Stimulated activated CD4-positive, alpha-beta T cell treated with anti-CD3 and anti-CD28 coated beads, Interleukin-12 subunit alpha, Interleukin-12 subunit beta, amount 100 ng/mL, for 24 hours (primary cell): ENCODE results near the gene SPRYD4.
"Not testable (repeated sequence)": the region's sequence is repeated elsewhere in the genome, so short reads cannot be mapped to it uniquely, and the experiment has no call there.

Experiments used
- DNase-seq, 2 experiments: peaks; one replicate each; pipeline ENCODE4 v3.0.0-alpha.2; 2020; ENCODE audit warnings: low read depth in 2 of 2

The SPRYD4 gene

GRCh38 chr12:56468216-56469006 lies at the start of gene SPRYD4:
TSS of gene SPRYD4 (plus strand) at chr12:56468578. CDS start at chr12:56468592, 14 bp downstream.
- DNase-seq: peak; percentile 86 to 89

GRCh38 chr12:56420411-56420810 lies 48.0 kb upstream of the SPRYD4 start:
- DNase-seq: no peak

- no peak for DNase-seq
Measured at GRCh38 chr12:56425193-56425592, 43.2 kb upstream of the SPRYD4 start.

GRCh38 chr12:56425940-56426438 lies 42.4 kb upstream of the SPRYD4 start:
- no peak for DNase-seq

GRCh38 chr12:56431288-56431687 lies 37.1 kb upstream of the SPRYD4 start:
- no peak for DNase-seq

GRCh38 chr12:56431850-56432249 lies 36.5 kb upstream of the SPRYD4 start:
- no peak for DNase-seq

GRCh38 chr12:56434828-56435227 lies 33.5 kb upstream of the SPRYD4 start:
- no peak for DNase-seq

GRCh38 chr12:56437430-56438176 lies 30.8 kb upstream of the SPRYD4 start:
- no peak for DNase-seq

- DNase-seq: not testable (repeated sequence)
Measured at GRCh38 chr12:56443208-56443607, 25.2 kb upstream of the SPRYD4 start.

GRCh38 chr12:56448860-56449621 lies 19.3 kb upstream of the SPRYD4 start, which contains the start of gene TIMELESS:
TSS of gene TIMELESS (minus strand) at chr12:56449426. CDS start at chr12:56434170, 15,256 bp downstream.
- peak; percentile 73 to 80 for DNase-seq

GRCh38 chr12:56449622-56449984 lies 18.8 kb upstream of the SPRYD4 start:
- DNase-seq: no peak

- DNase-seq: no peak
Measured at GRCh38 chr12:56450241-56450640, 18.1 kb upstream of the SPRYD4 start.

- DNase-seq: no peak
Measured at GRCh38 chr12:56451147-56451546, 17.2 kb upstream of the SPRYD4 start.

- DNase-seq: no peak
Measured at GRCh38 chr12:56454557-56454956, 13.8 kb upstream of the SPRYD4 start, which contains the start of gene MIP. TSS of gene MIP (minus strand) at chr12:56454657. CDS start at chr12:56454613, 44 bp downstream.

GRCh38 chr12:56457817-56458216 lies 10.6 kb upstream of the SPRYD4 start:
- no peak for DNase-seq

GRCh38 chr12:56461235-56462159 lies 6.9 kb upstream of the SPRYD4 start:
- no peak for DNase-seq

GRCh38 chr12:56462565-56462964 lies 5.8 kb upstream of the SPRYD4 start:
- no peak for DNase-seq

- no peak for DNase-seq
Measured at GRCh38 chr12:56469007-56469930, 891 bp downstream of the SPRYD4 start.

- no peak for DNase-seq
Measured at GRCh38 chr12:56474389-56474788, 6.0 kb downstream of the SPRYD4 start.

GRCh38 chr12:56476143-56476542 lies 7.8 kb downstream of the SPRYD4 start:
- DNase-seq: no peak
